Osteoblast (primary cell): ENCODE data around the gene DNAH7. TPM values are rescaled to one million over a fixed set of nuclear protein-coding genes. Genes with fewer than 3 reads are reported as not detected.

Source experiments
- DNase-seq: peaks from one replicate; pipeline ENCODE4 v3.0.0; 2011; ENCODE audit warnings: low spot score, mixed read lengths; ENCODE audit not compliant: insufficient read length; ENCODE audit errors: missing footprints
- H2AFZ ChIP-seq: 2 replicates; pipeline ENCODE4 v1.6.0; 2011; ENCODE audit warnings: mild to moderate bottlenecking, low read length
- H3K27ac ChIP-seq: 2 replicates; pipeline ENCODE4 v1.5.1; 2011; ENCODE audit warnings: mild to moderate bottlenecking, low read depth, low read length, moderate library complexity
- H3K27me3 ChIP-seq: 2 replicates; pipeline ENCODE4 v1.6.0; 2012; ENCODE audit warnings: mild to moderate bottlenecking, control low read depth, inconsistent platforms, low read length, moderate library complexity; ENCODE audit not compliant: insufficient read depth
- H3K36me3 ChIP-seq: 2 replicates; pipeline ENCODE4 v1.5.1; 2011; ENCODE audit warnings: mild to moderate bottlenecking, low read length, control low read depth, moderate library complexity; ENCODE audit not compliant: insufficient read depth
- H3K4me1 ChIP-seq: 2 replicates; pipeline ENCODE4 v1.5.1; 2011; ENCODE audit warnings: mild to moderate bottlenecking, low read length, control low read depth, moderate library complexity; ENCODE audit not compliant: insufficient read depth
- H3K4me2 ChIP-seq: 2 replicates; pipeline ENCODE4 v1.6.0; 2011; ENCODE audit warnings: mild to moderate bottlenecking, low read length; ENCODE audit not compliant: insufficient read depth
- H3K4me3 ChIP-seq: fragments of 200-600 bp; sonication (generic); 3 replicates; pipeline ENCODE4 v1.5.1; 2012; ENCODE audit warnings: mild to moderate bottlenecking, low read length, inconsistent platforms; ENCODE audit not compliant: insufficient read depth
- H3K79me2 ChIP-seq: 2 replicates; pipeline ENCODE4 v1.6.0; 2012; ENCODE audit warnings: mild to moderate bottlenecking, low read length, control low read depth, inconsistent platforms; ENCODE audit not compliant: insufficient read depth
- H3K9me3 ChIP-seq: 2 replicates; pipeline ENCODE4 v1.5.1; 2011; ENCODE audit warnings: low read depth, low read length, control low read depth
- H4K20me1 ChIP-seq: 2 replicates; pipeline ENCODE4 v1.6.0; 2012; ENCODE audit warnings: mild to moderate bottlenecking, low read length, control low read depth; ENCODE audit not compliant: insufficient read depth
- total RNA-seq: library from RNA; depleted of rRNA; stranded (reverse); fragments of >200 nt; gene quantifications from 2 replicates; pipeline ENCODE4 v1.2.3, GENCODE V29; 2012
- TF ChIP-seq, protein P1 (sequence below): IDR thresholded peaks from 2 replicates; pipeline ENCODE4 v1.5.1; 2011; ENCODE audit warnings: mild to moderate bottlenecking, low read depth, low read length, moderate library complexity; ENCODE audit errors: extremely low read depth

The DNAH7 gene
- total RNA-seq, 1 donor = 2.5 TPM

DNA sequence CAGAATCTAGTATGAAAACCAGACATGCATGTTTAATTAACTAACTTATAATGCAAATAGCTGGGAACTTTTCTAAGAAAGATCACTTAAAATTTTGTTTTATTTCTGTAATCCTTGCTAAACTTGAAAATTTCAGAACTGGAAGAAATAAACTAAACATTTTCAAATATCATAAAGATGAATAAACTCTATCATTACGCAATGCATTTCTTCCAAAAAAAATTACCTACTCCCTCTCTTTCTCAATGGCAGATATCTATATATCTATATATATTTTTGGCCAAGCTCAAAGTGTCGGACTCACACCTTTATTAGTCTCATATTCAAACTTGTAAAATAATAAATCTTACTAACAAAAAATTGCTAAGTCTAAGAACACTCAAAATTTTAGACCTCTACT is 253.6 kb downstream of the DNAH7 start:
- Histone ChIP-seq H3K36me3 (no peaks in the 10 kb centered on the region), H2AFZ (no peak overlapping the region), H3K4me2 (no peak overlapping the region), H4K20me1 (no peaks in the 10 kb centered on the region), H3K79me2 (no peaks in the 10 kb centered on the region), H3K9me3 (no peaks in the 10 kb centered on the region), H3K4me3 (no peak overlapping the region), H3K4me1 (peaks cover 23% of the 10 kb centered on the region), H3K27ac (no peak overlapping the region), H3K27me3 (no peaks in the 10 kb centered on the region)
- no peak for DNase-seq
- TF ChIP-seq, protein P1, sequence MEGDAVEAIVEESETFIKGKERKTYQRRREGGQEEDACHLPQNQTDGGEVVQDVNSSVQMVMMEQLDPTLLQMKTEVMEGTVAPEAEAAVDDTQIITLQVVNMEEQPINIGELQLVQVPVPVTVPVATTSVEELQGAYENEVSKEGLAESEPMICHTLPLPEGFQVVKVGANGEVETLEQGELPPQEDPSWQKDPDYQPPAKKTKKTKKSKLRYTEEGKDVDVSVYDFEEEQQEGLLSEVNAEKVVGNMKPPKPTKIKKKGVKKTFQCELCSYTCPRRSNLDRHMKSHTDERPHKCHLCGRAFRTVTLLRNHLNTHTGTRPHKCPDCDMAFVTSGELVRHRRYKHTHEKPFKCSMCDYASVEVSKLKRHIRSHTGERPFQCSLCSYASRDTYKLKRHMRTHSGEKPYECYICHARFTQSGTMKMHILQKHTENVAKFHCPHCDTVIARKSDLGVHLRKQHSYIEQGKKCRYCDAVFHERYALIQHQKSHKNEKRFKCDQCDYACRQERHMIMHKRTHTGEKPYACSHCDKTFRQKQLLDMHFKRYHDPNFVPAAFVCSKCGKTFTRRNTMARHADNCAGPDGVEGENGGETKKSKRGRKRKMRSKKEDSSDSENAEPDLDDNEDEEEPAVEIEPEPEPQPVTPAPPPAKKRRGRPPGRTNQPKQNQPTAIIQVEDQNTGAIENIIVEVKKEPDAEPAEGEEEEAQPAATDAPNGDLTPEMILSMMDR = no peak

DNA sequence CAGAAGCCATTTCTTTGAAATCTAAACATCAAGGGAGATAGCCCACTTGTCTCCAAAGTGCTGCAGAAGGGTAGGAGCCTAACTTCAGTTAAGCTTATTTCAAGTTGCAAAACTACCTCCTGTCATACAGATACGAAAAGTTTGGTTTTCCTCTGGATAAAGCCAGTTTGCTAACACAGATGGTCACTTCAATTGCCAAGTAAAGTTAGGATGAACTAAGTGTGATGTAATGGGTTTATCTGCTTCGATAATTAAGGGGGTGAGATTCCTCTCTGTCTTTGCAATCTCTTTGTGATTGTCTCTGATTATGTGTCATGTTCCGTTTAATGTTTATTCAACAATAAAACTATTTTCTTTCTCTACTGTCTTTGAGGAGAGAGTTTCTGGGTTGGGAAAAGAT is 255.2 kb downstream of the DNAH7 start:
- no peaks in the 10 kb centered on the region for H3K27me3 ChIP-seq
- H3K36me3 ChIP-seq = no peaks in the 10 kb centered on the region
- no peaks in the 10 kb centered on the region for H4K20me1 ChIP-seq
- H3K27ac ChIP-seq = no peak overlapping the region
- peak overlapping the region; percentile 39 for H3K4me2 ChIP-seq
- TF ChIP-seq, protein P1 = no peak
- peak overlapping the region; percentile 52 for H2AFZ ChIP-seq
- H3K79me2 ChIP-seq = no peaks in the 10 kb centered on the region
- no peak for DNase-seq
- peaks cover 8% of the 10 kb centered on the region for H3K4me1 ChIP-seq
- no peak overlapping the region for H3K4me3 ChIP-seq
- H3K9me3 ChIP-seq = no peaks in the 10 kb centered on the region

DNA sequence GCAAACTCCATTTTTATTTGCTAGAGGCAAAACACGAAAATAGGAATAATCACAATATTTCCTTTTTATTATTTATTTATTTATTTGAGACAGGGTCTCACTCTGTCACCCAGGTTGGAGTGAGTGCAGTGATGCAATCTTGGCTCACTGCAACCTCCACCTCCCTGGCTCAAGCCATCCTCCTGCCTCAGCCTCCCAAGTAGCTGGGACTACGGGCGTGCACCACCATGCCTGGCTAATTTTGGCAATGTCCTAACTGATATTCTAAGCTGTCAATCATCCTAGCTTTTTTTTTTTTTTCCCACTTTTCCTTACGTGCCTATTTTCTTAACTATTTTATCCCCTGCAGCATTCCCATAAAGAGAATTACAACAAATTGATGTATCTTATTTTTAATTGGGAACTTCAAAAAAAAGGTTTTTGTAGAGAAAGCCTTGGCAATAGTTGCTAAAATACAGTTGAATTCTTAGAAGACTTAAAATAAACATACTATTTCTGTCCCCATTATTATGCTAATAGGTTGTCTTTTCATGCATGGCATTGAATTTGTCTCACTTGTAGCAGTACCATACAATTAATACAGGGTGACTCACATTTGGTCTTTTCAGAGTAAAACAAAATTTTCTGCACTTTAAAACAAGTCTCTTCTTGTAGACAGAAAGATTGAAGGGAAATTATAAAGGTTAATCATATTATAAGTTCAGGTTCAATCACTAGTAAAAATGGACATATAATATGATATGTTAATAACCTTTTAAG is 258.1 kb downstream of the DNAH7 start:
- TF ChIP-seq, protein P1 = no peak
- peaks cover 3% of the 10 kb centered on the region for H3K4me1 ChIP-seq
- no peak overlapping the region for H2AFZ ChIP-seq
- H3K9me3 ChIP-seq = no peaks in the 10 kb centered on the region
- no peak overlapping the region for H3K27ac ChIP-seq
- H3K36me3 ChIP-seq = no peaks in the 10 kb centered on the region
- no peaks in the 10 kb centered on the region for H4K20me1 ChIP-seq
- H3K4me3 ChIP-seq = no peak overlapping the region
- no peaks in the 10 kb centered on the region for H3K27me3 ChIP-seq
- H3K79me2 ChIP-seq = no peaks in the 10 kb centered on the region
- DNase-seq = no peak
- H3K4me2 ChIP-seq = no peak overlapping the region

DNA sequence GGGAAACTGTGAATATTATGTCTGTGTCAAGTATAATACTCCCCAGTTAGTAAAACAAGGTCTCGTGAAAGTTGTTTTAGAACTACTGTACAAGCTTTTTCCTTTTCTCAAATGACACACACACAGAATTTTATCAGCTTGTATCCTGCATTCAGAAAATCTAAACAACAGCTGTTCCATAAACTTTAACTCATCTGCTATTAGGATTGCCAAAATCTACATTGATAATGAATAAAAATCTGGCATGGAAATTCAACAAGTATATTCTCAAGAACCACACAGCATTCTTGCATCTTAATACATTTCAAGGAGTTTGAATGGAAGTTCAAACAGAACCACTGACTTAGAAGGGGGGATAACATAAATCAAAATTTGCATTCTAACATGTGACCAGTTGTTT is 260.4 kb downstream of the DNAH7 start:
- no peaks in the 10 kb centered on the region for H3K9me3 ChIP-seq
- no peak for DNase-seq
- no peaks in the 10 kb centered on the region for H3K27me3 ChIP-seq
- H3K4me2 ChIP-seq = no peak overlapping the region
- no peak overlapping the region for H3K4me3 ChIP-seq
- TF ChIP-seq, protein P1 = no peak
- H2AFZ ChIP-seq = no peak overlapping the region
- no peaks in the 10 kb centered on the region for H3K4me1 ChIP-seq
- H3K27ac ChIP-seq = no peak overlapping the region
- H4K20me1 ChIP-seq = no peaks in the 10 kb centered on the region
- no peaks in the 10 kb centered on the region for H3K79me2 ChIP-seq
- no peaks in the 10 kb centered on the region for H3K36me3 ChIP-seq
